Measurements from ENCODE around the gene NDUFS2.

NDUFS2 gene

DNA sequence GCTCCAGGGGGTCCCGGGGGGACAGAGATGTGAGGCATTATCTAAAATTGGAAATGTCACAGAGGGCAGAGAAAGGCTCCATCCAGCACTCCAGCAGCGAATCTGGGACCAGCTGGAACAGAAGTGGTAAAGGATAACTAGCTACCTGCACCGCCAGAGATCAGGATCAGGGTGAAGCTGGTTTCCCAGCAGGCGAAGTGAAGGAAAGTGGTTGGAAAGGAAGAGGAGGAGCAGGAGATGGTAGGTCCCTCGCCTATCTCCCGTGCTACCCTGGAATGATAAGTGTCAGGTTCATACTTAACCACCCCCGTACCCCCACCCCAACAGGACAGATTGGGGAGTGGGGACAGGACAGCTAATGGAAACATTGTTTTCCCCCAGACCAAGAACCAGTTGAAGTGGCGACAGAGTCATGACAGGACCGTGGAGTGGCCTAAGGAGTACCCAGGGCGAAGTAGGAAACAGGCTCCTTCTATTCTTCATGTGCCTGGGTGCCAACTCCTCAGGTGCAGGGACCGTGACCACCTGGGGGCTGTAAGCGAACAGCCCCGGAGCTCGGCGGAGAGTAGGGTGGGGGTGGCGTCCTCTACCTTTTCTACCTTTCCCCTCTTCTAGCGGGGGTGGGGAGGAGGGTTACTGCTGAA, 25.6 kb upstream of the NDUFS2 start:
- Mint-ChIP-seq H3K4me1 (ENCODE audit: low read depth in 2 of 2) (peaks cover 54 to 66% of the 10 kb centered on the region in 2 donors), H3K4me3 (peak overlapping the region; percentile 96), H3K9me3 (no peaks in the 10 kb centered on the region), H3K36me3 (ENCODE audit: insufficient read depth) (peaks cover 48% of the 10 kb centered on the region), H3K27me3 (no peaks in the 10 kb centered on the region), H3K27ac (peak overlapping the region; percentile 97 to 99)
- DNase-seq (no peak), ATAC-seq (replicated peaks) (no peak)

DNA sequence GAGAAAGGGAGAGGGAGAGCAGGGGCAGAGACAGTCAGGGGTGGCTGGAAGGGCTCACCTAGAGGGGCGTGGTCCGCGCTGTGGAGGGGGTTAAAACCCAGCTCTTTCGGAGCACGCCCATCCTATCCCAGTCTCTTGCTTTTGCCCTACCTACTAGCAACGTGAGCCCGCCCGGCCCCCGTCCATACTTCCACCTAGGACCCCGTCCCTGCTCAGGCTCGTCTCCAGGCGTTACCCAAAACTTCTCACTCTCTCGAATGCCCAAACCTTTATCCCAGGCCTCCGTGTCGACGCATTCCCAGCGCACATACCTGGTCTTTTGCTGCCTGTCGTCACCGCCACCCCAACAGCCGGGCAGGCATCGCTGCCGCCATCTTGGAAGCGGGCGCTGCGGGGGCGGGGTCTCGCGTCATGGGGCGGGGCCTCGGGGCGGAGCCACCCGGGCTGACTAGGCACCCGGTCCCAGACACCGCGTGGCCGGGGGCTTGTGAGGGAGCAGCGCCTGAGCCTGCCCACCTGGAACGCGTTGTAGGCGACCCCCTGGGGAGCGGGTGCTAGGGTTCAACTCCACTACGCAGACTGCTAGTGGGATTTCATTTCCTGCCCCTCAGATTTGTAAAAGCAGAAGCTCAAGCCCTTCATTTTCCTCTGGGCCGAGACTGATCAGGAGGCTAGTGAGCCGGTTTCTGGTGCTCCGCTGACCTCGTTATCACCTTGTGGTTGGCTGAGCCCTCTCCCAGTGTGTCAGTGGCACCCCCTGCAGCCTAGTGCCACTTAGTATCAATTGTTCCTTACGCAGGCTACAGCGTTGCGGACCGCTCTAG, 24.8 kb upstream of the NDUFS2 start, which contains the start of gene B4GALT3:
B4GALT3 (minus strand) TSS at position 396 of the 824 bp plus-strand sequence. CDS start 1,447 bp downstream, outside the sequence.
- Mint-ChIP-seq H3K9me3 (no peaks in the 10 kb centered on the region), H3K4me1 (ENCODE audit: low read depth in 2 of 2) (peaks cover 59 to 71% of the 10 kb centered on the region in 2 donors)
- ATAC-seq (replicated peaks): peak; percentile 88

DNA sequence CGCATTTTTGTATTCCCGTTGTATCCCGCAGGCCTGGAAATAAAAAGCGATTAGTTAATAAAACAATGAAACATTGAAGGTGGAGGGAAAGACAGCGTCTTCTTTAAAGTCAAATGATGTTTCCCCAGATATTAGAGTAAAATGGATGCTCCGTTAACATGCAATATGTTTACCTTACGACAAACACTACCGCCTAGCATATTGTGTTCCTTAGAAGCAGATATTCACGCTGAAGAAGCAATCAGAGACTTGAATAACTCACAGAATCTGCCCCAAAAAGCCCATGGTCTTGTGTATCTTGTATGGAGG, 24.3 kb upstream of the NDUFS2 start:
- no peak for DNase-seq
- ATAC-seq (replicated peaks): no peak
- Mint-ChIP-seq H3K4me3 (peak overlapping the region; percentile 96), H3K4me1 (ENCODE audit: low read depth in 2 of 2) (peaks cover 62 to 69% of the 10 kb centered on the region in 2 donors), H3K9me3 (no peaks in the 10 kb centered on the region), H3K36me3 (ENCODE audit: insufficient read depth) (peaks cover 36% of the 10 kb centered on the region), H3K27me3 (no peaks in the 10 kb centered on the region), H3K27ac (peak overlapping the region; percentile 97 to 99)

More for the DNA sequence above, 24.8 kb upstream of the NDUFS2 start, which contains the start of gene B4GALT3:
- H3K27ac Mint-ChIP-seq: peak within 1 kb of the TSS; percentile 97 to 99
- peaks cover 41% of the 10 kb centered on the region for H3K36me3 Mint-ChIP-seq (ENCODE audit: insufficient read depth)
- peak within 1 kb of the TSS; percentile 96 for H3K4me3 Mint-ChIP-seq
- DNase-seq: peak; percentile 93 to 97 (median 97)
- H3K27me3 Mint-ChIP-seq: no peaks in the 10 kb centered on the region

DNA sequence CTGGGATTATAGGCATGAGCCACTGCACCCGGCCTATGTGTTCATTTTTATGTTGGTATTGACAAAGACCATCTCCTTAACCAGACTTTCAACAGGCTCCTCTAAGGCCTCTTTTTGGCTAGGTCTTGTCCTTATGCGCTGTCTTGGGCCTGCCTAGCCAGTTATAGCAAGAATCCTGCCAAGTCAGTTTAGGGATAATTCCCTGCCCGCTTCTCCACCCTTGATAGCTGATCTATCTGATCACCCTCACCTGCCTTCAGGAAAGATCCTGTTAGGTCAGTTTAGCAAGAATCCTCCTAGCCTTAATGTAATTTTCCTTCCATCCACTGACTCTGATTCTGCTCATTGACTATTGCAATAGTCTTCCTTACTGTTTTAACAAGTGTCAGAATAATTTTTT, 22.5 kb upstream of the NDUFS2 start:
- H3K4me3 Mint-ChIP-seq: peak overlapping the region; percentile 27 to 36

GRCh38 chr1:161180639-161181038, 21.5 kb upstream of the NDUFS2 start:
- no peaks in the 10 kb centered on the region for H3K9me3 Mint-ChIP-seq
- DNase-seq (no peak), ATAC-seq (replicated peaks) (no peak)
- H3K36me3 Mint-ChIP-seq (ENCODE audit: insufficient read depth): peaks cover 17% of the 10 kb centered on the region
- no peaks in the 10 kb centered on the region for H3K27me3 Mint-ChIP-seq
- H3K4me1 Mint-ChIP-seq (ENCODE audit: low read depth in 2 of 2): peaks cover 66 to 73% of the 10 kb centered on the region in 2 donors
- H3K4me3 Mint-ChIP-seq: peak overlapping the region in 1 of 2 donors; percentile 36
- H3K27ac Mint-ChIP-seq: peak overlapping the region in 1 of 2 donors; percentile 94

More for the DNA sequence above, 22.5 kb upstream of the NDUFS2 start:
- Mint-ChIP-seq H3K27ac (peak overlapping the region; percentile 46 to 94), H3K9me3 (no peaks in the 10 kb centered on the region), H3K27me3 (no peaks in the 10 kb centered on the region), H3K36me3 (ENCODE audit: insufficient read depth) (peaks cover 21% of the 10 kb centered on the region), H3K4me1 (ENCODE audit: low read depth in 2 of 2) (peaks cover 66 to 76% of the 10 kb centered on the region in 2 donors)
- DNase-seq: no peak
- ATAC-seq (replicated peaks): no peak

DNA sequence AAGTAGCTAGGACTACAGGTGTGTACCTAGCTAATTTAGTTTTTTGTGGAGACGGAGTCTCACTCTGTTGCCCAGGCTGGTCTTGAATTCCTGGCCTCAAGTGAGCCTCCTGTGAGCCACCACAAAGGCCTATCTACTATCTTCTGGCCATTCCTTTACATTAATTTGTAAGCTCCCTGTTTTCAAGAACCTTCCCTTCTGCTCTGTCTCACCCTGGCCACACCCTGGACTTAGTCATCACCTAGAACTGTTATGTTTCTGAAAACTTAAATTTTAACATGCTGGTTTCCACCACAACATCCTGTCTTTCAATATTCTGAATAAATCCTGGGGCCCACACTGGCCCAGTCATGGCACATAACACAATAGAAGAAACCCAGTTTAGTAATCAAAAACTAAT, 20.0 kb upstream of the NDUFS2 start:
- H3K27me3 Mint-ChIP-seq: no peaks in the 10 kb centered on the region
- peak overlapping the region; percentile 95 to 99 for H3K4me3 Mint-ChIP-seq
- no peaks in the 10 kb centered on the region for H3K9me3 Mint-ChIP-seq
- ATAC-seq (replicated peaks) (peak; percentile 45), DNase-seq (peak in 2 of 3 experiments; percentile 36 to 44)
- H3K36me3 Mint-ChIP-seq (ENCODE audit: insufficient read depth): peaks cover 14% of the 10 kb centered on the region
- peak overlapping the region; percentile 91 to 94 for H3K27ac Mint-ChIP-seq
- H3K4me1 Mint-ChIP-seq (ENCODE audit: low read depth in 2 of 2): peaks cover 65 to 73% of the 10 kb centered on the region in 2 donors

DNA sequence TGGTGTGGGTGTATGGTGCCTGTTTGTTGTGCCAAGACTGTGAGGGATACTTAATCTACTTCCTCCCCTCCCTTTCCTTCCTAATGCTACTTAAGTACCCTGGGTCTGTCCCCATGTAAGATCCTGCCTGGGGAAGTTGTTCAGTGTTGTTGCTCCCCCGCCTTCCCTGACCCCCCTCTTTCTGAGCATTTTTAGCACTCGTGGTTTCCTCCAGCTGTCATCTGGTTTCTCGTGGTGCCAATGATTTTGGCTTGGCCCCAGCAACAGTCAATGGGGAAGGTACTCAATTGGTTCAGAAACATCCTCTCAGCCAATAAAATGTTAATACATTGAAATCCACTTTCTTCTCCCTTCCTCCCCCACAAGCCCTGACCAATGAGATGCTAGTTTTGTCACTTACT, 16.9 kb upstream of the NDUFS2 start:
- peaks cover 63 to 69% of the 10 kb centered on the region in 2 donors for H3K4me1 Mint-ChIP-seq (ENCODE audit: low read depth in 2 of 2)
- H3K4me3 Mint-ChIP-seq: peak overlapping the region; percentile 95 to 99
- DNase-seq (peak; percentile 68 to 77 (median 73)), ATAC-seq (replicated peaks) (peak; percentile 85)
- H3K27me3 Mint-ChIP-seq: no peaks in the 10 kb centered on the region
- H3K27ac Mint-ChIP-seq: peak overlapping the region; percentile 88 to 91
- no peaks in the 10 kb centered on the region for H3K9me3 Mint-ChIP-seq
- peaks cover 8% of the 10 kb centered on the region for H3K36me3 Mint-ChIP-seq (ENCODE audit: insufficient read depth)

DNA sequence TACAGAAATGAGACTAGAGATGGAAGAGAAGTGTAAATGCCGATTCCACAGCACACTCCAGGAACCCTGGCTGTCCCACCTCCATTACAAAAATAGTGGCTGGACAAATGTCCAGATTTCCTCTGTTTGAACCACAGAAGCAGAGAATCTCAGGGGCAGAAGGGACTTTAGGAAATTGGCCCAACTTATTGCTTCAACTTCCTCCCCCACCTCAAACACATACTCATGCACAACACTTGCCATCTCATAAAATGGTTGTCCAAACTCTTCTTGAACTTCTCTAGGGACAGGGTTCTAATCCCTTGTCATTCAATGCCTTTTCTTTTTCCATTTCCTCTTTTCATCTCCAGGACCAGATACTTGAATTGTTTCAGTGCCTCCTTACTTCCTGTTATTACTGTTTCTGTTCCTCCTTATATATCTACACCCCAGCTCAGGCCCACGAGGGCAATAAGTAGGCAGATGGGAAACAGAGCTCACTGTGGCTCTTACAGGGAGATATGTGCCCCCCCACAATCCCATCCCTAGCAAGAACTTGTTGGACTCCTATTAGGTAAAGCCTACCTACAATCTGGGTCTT, 16.3 kb upstream of the NDUFS2 start:
- H3K4me1 Mint-ChIP-seq (ENCODE audit: low read depth in 2 of 2): peaks cover 58 to 64% of the 10 kb centered on the region in 2 donors
- peaks cover 8% of the 10 kb centered on the region for H3K36me3 Mint-ChIP-seq (ENCODE audit: insufficient read depth)
- peak overlapping the region; percentile 95 to 99 for H3K4me3 Mint-ChIP-seq
- no peaks in the 10 kb centered on the region for H3K27me3 Mint-ChIP-seq
- H3K9me3 Mint-ChIP-seq: no peaks in the 10 kb centered on the region
- peak overlapping the region; percentile 88 to 91 for H3K27ac Mint-ChIP-seq
- peak; percentile 4 for ATAC-seq (replicated peaks)
- no peak for DNase-seq

DNA sequence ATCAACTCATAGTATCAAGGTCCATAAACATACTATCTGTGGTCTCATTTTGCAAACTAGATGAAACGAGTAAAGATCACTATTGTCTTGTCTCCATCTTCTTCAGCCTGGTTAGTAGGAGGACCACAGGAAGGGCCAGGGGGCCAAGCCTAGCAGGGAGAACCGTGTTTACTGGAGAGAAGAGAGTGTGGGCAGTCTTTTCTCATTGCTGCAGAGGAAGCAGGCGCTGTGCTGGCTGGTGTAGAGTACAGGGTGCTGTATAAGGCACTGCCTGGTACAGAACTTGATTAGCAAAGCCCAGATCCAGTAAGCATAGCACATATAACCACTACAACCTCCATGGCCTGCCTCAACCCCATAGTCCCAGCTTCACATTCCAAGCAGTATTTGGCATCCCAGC, 14.9 kb upstream of the NDUFS2 start:
- no peak for ATAC-seq (replicated peaks)
- H3K4me3 Mint-ChIP-seq: peak overlapping the region; percentile 23 to 43
- no peaks in the 10 kb centered on the region for H3K27me3 Mint-ChIP-seq
- no peaks in the 10 kb centered on the region for H3K9me3 Mint-ChIP-seq
- H3K4me1 Mint-ChIP-seq (ENCODE audit: low read depth in 2 of 2): peaks cover 53 to 55% of the 10 kb centered on the region in 2 donors
- DNase-seq: no peak
- H3K36me3 Mint-ChIP-seq (ENCODE audit: insufficient read depth): peaks cover 8% of the 10 kb centered on the region
- H3K27ac Mint-ChIP-seq: peak overlapping the region; percentile 88 to 91

- no peak for DNase-seq
- Mint-ChIP-seq H3K4me3 (peak overlapping the region in 1 of 2 donors; percentile 19), H3K27me3 (no peaks in the 10 kb centered on the region), H3K36me3 (ENCODE audit: insufficient read depth) (peaks cover 12% of the 10 kb centered on the region), H3K4me1 (ENCODE audit: low read depth in 2 of 2) (peaks cover 54 to 58% of the 10 kb centered on the region in 2 donors), H3K27ac (peak overlapping the region; percentile 87 to 88), H3K9me3 (no peaks in the 10 kb centered on the region)
- no peak for ATAC-seq (replicated peaks)
Measured at GRCh38 chr1:161188381-161188780, 13.8 kb upstream of the NDUFS2 start.

GRCh38 chr1:161189036-161189435, 13.1 kb upstream of the NDUFS2 start:
- Mint-ChIP-seq H3K27ac (peak overlapping the region; percentile 87 to 88), H3K4me3 (peak overlapping the region in 1 of 2 donors; percentile 33), H3K9me3 (no peaks in the 10 kb centered on the region), H3K36me3 (ENCODE audit: insufficient read depth) (peaks cover 8% of the 10 kb centered on the region), H3K27me3 (no peaks in the 10 kb centered on the region), H3K4me1 (ENCODE audit: low read depth in 2 of 2) (peaks cover 49 to 56% of the 10 kb centered on the region in 2 donors)
- DNase-seq (no peak), ATAC-seq (replicated peaks) (no peak)

DNA sequence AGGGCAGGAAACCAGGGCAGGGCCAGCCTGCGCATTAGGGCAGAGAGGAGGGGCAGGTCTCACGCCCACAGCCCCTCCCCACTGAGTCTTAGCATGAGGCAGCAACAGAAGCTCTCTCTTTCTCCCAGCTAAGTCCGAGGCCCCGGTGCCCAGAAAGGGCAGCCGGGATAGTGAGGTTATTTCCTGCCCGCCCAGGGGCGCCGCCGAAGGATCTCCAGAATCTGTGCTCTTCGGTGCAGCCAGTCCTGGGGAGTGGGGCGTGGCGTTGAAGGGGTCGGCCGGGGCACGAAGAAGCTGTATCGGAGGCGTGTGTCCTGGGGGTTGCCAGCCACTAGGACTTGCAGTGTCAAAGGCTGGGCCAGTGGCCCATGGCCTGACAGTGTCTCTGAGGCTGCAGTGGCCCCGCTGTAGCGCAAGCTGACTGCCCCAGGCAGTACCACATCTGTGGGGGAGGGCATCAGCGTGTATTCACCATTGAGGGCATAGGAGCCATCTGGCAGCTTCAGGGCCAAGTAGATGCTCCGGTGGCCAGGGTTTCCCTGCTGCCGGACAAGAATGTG, 11.1 kb upstream of the NDUFS2 start:
- Mint-ChIP-seq H3K27me3 (no peaks in the 10 kb centered on the region), H3K36me3 (ENCODE audit: insufficient read depth) (peaks cover 4% of the 10 kb centered on the region), H3K9me3 (no peaks in the 10 kb centered on the region), H3K4me3 (no peak overlapping the region), H3K27ac (peak overlapping the region; percentile 26 to 49), H3K4me1 (ENCODE audit: low read depth in 2 of 2) (peaks cover 44 to 55% of the 10 kb centered on the region in 2 donors)
- ATAC-seq (replicated peaks): no peak
- no peak for DNase-seq

GRCh38 chr1:161191971-161192370, 10.2 kb upstream of the NDUFS2 start:
- Mint-ChIP-seq H3K4me1 (ENCODE audit: low read depth in 2 of 2) (peaks cover 36 to 47% of the 10 kb centered on the region in 2 donors), H3K4me3 (no peak overlapping the region), H3K36me3 (ENCODE audit: insufficient read depth) (peaks cover 4% of the 10 kb centered on the region)

More at GRCh38 chr1:161191971-161192370, 10.2 kb upstream of the NDUFS2 start:
- ATAC-seq (replicated peaks) (no peak), DNase-seq (no peak)
- Mint-ChIP-seq H3K9me3 (no peaks in the 10 kb centered on the region), H3K27me3 (no peaks in the 10 kb centered on the region), H3K27ac (peak overlapping the region in 1 of 2 donors; percentile 26)
